GM19025 (cell line): ENCODE data around the gene CARMIL1.

Experiments
- ATAC-seq: cut with Tn5 transposase; IDR thresholded peaks from one replicate; pipeline ENCODE4 v1.9.1; 2021; ENCODE audit warnings: mild to moderate bottlenecking, low read depth, moderate library complexity; ENCODE audit not compliant: unreplicated experiment

Gene CARMIL1

GRCh38 chr6:25330796-25331685 lies 51.9 kb downstream of the CARMIL1 start:
- ATAC-seq, result no peak

DNA sequence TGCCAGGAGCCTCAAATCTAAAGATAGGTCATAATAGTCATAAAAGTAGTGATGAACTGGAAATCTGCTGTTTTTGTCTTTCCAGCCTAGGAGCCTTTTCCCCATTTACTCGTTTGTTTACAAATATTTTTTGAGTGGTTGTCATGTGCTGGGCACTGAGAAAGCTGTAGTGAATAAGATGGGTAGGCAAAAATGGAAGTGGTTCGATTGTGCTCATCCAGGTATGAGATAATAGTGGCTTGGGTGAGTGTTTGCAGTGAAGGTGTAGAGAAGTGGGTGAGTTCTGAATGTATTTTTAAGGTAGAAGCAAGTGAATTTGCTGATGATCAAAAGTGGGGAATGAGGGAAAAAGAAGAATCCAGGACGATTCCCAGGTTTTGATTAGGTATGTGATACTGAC lies 53.0 kb downstream of the CARMIL1 start:
- no peak for ATAC-seq

- no peak for ATAC-seq
Measured at GRCh38 chr6:25332655-25333071, 53.5 kb downstream of the CARMIL1 start.

GRCh38 chr6:25333471-25333870 lies 54.3 kb downstream of the CARMIL1 start:
- no peak for ATAC-seq

DNA sequence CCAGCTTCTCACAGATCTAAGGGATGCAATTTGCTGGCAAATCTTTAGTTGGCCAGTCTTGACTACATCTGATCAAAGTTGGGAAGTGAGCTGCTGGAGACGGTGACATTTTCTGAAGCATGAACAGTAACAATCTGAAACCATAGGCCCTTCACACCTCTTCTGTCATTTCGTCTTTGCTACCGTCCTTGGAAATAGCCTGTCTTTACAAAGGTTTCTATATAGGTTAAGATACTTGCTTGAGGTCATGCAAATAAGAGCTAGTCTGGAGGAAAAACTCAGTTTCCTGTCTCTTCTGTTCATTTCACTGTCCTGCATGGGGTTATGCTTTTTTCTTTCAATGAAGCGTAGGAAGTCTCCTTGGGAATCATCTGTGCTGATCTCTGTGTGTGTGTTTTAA lies 55.6 kb downstream of the CARMIL1 start:
- peak; percentile 62 for ATAC-seq

GRCh38 chr6:25336996-25337395 lies 57.8 kb downstream of the CARMIL1 start:
- ATAC-seq, result no peak

- ATAC-seq, result no peak
Measured at GRCh38 chr6:25337431-25337830, 58.3 kb downstream of the CARMIL1 start.

DNA sequence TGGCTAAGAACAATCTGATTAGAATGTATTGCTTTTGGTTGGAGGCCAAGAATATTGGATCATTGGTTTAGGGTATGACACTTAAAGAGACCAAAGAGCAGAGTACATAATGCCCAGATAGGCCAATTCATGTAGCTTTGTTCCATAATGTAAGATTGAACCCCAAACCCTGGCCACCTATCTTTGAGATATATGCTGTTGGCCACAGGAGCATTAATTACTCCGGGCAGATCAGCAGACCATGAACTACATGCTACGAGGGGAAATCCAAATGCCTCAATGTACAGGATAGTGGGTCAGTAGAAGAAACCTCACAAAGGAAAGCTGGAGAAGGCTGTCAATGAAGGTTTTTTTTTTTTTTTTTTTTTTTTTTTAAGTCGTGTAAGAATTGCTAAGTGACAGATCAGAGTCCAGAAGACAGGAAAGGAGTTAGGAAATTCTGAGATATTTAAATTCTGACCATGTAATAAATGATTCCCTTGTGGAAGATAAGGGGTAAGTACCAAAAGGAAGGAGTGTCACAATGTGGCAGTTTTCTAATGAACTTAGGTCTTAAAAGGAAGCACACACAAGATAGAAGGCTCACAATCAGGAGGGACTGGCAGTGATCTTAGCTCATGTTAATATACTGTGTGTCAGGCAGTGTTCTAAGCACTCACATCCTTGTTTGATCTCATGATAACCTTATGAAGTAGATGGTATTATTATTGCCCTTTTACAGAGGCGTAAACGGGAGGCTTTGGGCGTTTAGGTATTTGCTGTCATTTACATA lies 61.4 kb downstream of the CARMIL1 start:
- ATAC-seq, result peak; percentile 26

- peak; percentile 59 for ATAC-seq
Measured at GRCh38 chr6:25341203-25341552, 62.0 kb downstream of the CARMIL1 start.

DNA sequence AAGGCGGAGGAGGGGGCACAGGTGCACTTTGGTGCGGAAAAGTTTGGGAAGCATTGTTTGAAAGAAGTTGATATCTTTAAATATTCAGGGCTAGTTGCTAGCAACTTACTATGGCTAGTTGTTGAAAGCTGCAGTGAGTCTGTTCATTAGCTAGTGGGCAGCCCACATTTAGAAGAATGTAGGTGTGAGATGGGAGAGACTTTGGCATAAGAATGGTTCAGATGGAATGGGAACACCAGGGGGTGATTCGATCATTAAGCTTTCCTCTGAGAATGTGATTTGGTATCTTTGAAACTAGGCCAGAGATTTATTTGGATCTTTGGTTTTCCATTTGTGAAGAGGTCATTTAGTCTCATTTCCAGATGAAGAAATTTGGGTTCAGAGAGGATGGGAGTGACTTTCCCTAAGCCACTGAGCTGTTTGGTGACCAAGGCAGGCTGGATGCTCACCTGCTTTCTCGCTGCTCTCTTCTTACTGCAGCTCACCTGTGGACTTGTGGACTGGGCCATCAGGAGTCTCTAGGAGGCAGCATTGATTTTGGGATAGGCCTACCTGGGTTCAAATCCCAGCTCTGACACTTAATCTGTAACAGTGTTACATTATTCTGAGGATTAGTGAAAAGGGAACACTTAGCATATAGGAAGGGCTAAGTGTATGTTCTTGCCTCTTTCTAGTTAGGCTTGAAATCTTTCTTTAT lies 62.9 kb downstream of the CARMIL1 start:
- no peak for ATAC-seq

DNA sequence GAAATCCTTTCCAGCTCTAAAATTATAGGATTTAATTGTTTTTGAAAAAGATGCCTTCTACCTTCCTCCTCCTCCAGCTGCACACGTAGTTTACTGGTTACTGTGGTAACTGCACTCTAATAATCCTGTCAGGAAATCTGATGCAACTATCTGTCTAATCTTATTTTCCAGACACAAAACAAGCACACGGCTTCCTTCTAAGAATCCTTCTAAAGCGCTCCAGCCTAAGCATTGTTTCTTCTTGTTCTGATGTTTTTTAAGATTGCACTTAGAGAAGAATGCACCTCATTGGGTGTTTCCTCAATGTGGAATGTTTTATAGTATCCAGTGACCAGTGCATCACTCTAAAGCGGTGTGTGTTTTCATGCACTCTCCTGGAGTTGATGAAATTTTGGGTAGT lies 63.6 kb downstream of the CARMIL1 start:
- ATAC-seq, result no peak

DNA sequence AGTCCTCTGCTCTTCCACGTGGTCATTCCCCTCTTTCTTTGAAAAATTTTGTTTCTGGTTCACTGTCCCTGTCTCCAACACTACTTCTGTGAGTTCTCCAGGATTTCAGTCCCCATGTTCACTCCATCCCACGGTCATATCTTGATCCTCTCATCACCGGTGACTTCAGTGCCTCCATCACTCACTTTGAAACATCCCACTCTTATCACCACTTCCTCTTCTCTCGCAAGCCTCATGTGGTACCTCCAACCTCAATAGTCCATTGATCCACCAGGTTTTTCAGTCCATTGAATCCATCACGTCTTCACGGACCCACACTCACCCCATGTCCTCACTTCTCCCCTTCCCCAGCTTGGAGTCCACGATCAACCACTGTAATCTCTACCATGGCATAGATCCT lies 64.8 kb downstream of the CARMIL1 start:
- ATAC-seq, result no peak

DNA sequence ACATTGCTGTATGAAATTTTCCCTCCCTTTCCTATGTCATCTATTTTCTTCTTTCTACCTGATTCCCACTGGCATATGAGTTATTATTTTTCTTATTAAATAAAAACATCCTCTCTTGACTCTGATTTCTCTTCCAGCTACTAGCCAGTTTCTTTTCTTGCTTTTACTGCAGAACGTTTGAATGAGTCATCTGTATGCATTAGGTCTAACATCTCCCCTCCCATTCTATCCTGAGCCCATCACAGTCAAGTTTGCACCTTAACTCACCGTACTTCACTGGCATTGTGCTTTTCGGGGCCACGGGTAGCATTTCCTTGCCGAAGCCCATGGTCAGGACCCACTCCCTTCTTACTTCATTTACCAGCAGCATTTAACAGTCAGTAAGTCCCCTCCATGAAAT lies 65.7 kb downstream of the CARMIL1 start:
- ATAC-seq, result no peak

DNA sequence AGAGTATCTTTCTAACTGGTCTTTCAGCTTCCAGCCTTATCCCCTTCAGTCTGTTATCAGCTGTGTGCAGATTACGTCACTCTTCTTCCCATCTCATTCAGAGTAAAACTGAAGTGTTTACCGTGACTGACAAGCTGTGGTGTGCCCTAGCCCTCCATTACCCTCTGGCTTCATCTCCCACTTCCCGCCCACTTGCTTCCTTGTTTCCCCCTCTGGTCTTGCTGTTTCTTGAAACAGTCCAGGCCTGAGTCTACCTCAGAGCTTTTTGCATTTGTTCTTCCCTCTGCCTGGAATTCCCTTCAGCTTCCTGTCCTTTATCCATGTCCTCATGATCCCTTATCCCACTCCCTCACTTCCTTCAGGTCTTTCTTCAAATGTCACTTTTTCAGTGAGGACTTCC lies 66.9 kb downstream of the CARMIL1 start:
- ATAC-seq, result no peak

- ATAC-seq, result no peak
Measured at GRCh38 chr6:25350573-25350972, 71.4 kb downstream of the CARMIL1 start.

DNA sequence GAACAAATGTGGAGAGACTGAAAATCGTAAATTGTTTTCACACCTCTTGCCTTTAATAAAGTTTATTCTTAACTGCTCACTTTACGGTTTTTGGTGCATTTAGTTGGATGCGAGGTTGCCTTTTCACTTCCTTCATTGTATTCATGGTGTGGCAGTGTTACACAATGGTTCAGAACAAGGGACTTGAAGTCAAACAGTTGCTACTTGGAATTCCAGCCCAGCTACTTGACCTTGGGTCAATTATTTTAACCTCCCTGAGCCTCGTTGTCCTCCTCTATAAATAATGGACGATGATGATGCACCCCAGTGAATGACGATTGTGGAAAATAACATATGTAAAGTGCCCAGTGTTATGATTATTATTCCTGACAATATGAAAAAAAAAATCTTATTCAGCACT lies 72.3 kb downstream of the CARMIL1 start:
- no peak for ATAC-seq

GRCh38 chr6:25352285-25352684 lies 73.1 kb downstream of the CARMIL1 start:
- ATAC-seq, result no peak

- no peak for ATAC-seq
Measured at GRCh38 chr6:25354078-25354932, 75.1 kb downstream of the CARMIL1 start.

GRCh38 chr6:25359191-25359861 lies 80.2 kb downstream of the CARMIL1 start:
- no peak for ATAC-seq

DNA sequence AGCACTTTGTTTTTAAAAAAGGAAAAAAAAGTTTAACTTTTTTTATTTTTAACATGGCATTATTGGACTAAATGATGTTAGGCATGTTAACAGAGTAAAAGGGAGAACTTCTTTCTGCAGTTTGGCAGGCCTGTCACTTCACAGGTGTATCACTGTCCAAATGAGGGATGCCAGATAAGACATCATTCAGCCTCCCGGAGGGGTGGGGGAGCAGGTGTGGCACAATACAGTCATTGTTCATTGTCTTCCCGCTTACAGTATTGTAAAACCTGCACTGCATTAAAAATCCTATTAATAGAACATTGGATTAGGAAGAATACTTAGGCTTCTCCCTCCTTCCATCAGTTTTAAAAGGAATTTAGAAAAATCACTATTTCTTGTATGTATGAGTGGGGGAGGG lies 80.7 kb downstream of the CARMIL1 start:
- ATAC-seq, result no peak
